ENCODE measurements around the gene GPA33. TPM values are rescaled to one million over a fixed set of nuclear protein-coding genes. Genes with fewer than 3 reads are reported as not detected.

The GPA33 gene, protein sequence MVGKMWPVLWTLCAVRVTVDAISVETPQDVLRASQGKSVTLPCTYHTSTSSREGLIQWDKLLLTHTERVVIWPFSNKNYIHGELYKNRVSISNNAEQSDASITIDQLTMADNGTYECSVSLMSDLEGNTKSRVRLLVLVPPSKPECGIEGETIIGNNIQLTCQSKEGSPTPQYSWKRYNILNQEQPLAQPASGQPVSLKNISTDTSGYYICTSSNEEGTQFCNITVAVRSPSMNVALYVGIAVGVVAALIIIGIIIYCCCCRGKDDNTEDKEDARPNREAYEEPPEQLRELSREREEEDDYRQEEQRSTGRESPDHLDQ
- 10 to 100 TPM in 1 of 5 donors, 1 to 10 TPM in 1, not detected in 3; 3.9 to 51.3 TPM for total RNA-seq
- under 1 TPM in 2 of 3 donors, not detected in 1; 0.03 to 0.46 TPM for polyA plus RNA-seq
- long read RNA-seq, donor 1, partial matches to known transcripts, result 0 of 3 reads
- long read RNA-seq, donor 1, other reads (novel, unspliced or antisense), result 0 of 3 reads
- long read RNA-seq, donor 2, transcript GPA33-201 (7 exons, 2,802 nt), result major isoform, 8 of 8 reads
- long read RNA-seq, donor 2, partial matches to known transcripts, result 0 of 8 reads
- long read RNA-seq, donor 2, other reads (novel, unspliced or antisense), result 0 of 8 reads
- long read RNA-seq, donor 3, result 0 reads
- long read RNA-seq, donor 4, partial matches to known transcripts, result 0 of 1 reads
- long read RNA-seq, donor 4, other reads (novel, unspliced or antisense), result 0 of 1 reads
- long read RNA-seq, donor 5, result 0 reads
- long read RNA-seq, donor 6, result 0 reads
- long read RNA-seq, donor 7, transcript GPA33-201 (7 exons, 2,802 nt), result major isoform, 12 of 19 reads
- long read RNA-seq, donor 7, partial matches to known transcripts, result 7 of 19 reads
- long read RNA-seq, donor 7, other reads (novel, unspliced or antisense), result 0 of 19 reads
- long read RNA-seq, donor 8, partial matches to known transcripts, result 0 of 1 reads
- long read RNA-seq, donor 8, other reads (novel, unspliced or antisense), result 0 of 1 reads
- long read RNA-seq, donor 9, result 0 reads
- long read RNA-seq, donor 10, transcript GPA33-201 (7 exons, 2,802 nt), result major isoform, 7 of 7 reads
- long read RNA-seq, donor 10, partial matches to known transcripts, result 0 of 7 reads
- long read RNA-seq, donor 10, other reads (novel, unspliced or antisense), result 0 of 7 reads

DNA sequence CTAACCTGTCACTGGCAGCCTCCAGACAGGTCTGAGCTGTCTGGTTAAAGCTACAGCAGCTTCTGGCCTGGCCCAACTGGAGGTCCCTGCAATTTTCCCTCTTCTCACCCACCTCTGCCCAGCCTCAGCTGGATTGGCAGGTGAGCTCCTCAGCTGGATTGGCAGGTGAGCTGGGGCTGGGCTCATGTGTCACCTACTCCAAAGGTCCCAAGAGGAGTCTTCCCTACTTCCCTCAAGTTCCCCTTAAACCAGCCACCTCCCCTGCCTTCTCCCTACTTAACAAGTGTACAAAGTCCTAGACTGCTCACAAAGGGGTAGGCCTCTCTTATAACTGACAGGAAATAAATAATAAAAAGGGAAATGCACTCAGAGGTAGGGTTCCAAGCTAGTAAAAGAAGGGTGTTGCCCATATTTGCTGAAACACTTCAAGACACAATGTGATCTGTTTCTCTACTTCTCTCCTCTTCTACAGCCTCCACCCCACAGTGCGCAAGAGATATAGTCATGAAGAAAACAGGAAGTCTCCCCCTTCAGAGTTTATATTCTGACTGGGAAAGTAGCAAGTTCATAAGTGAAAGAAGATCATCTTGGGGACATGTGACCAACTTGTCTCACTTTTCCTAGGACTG is at the start of gene GPA33:
Gene GPA33 (minus strand): TSS at position 64 of the 629 bp plus-strand sequence. CDS start 90 bp downstream, outside the sequence.
- WGBS, 5 donors, result 63 to 86% (median 73%) methylated on average over 1 of the region's 1 CpG
- DNase-seq, result peak in 1 of 2 donors; percentile 75

DNA sequence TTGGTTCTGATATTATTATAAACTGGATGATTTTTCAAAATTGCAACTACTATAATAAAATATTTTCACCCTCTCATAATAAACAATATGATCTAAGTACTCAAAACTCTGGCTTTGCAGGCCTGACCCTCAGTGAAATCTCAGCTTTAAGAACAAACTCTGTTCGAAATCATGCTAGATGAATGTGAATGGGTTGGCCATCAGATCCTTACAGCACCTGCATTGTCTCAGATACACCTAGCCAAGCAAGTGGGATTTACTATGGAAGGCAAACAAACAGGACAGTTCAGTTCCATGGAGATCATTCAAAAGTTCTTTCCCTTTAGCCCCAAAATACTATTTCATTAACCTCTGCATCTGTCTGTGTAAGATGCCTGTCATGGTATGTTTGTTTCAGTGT is 48.5 kb upstream of the GPA33 start:
- Histone ChIP-seq H3K36me3 (no peaks in the 10 kb centered on the region), H3K9me3 (peaks cover 0 to 7% (median 2%) of the 10 kb centered on the region in 4 donors), H3K27ac (no peak overlapping the region), H3K4me3 (no peak overlapping the region), H3K4me1 (no peaks in the 10 kb centered on the region), H3K27me3 (no peaks in the 10 kb centered on the region)
- intact Hi-C loops (cut with DNase I; ENCODE audit: low total_unique reads), result no loop called here
- WGBS, 5 donors, result 81 to 92% (median 85%) methylated on average over 1 of the region's 1 CpG
- DNase-seq, result no peak
- TF ChIP-seq POLR2AphosphoS5 (IDR thresholded peaks at IDR 0.05) (no peak), EP300 (IDR thresholded peaks at IDR 0.05) (no peak), POLR2A (IDR thresholded peaks at IDR 0.05) (no peak)
- TF ChIP-seq, protein P1, sequence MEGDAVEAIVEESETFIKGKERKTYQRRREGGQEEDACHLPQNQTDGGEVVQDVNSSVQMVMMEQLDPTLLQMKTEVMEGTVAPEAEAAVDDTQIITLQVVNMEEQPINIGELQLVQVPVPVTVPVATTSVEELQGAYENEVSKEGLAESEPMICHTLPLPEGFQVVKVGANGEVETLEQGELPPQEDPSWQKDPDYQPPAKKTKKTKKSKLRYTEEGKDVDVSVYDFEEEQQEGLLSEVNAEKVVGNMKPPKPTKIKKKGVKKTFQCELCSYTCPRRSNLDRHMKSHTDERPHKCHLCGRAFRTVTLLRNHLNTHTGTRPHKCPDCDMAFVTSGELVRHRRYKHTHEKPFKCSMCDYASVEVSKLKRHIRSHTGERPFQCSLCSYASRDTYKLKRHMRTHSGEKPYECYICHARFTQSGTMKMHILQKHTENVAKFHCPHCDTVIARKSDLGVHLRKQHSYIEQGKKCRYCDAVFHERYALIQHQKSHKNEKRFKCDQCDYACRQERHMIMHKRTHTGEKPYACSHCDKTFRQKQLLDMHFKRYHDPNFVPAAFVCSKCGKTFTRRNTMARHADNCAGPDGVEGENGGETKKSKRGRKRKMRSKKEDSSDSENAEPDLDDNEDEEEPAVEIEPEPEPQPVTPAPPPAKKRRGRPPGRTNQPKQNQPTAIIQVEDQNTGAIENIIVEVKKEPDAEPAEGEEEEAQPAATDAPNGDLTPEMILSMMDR (IDR thresholded peaks at IDR 0.05), result no peak

More for the DNA sequence above, at the start of gene GPA33:
- intact Hi-C loops (cut with DNase I; ENCODE audit: low total_unique reads), result no loop called here
- Histone ChIP-seq H3K27ac (peak within 1 kb of the TSS in 1 of 5 donors; percentile 21), H3K4me3 (no peak within 1 kb of the TSS), H3K4me1 (no peaks in the 10 kb centered on the region), H3K27me3 (no peaks in the 10 kb centered on the region), H3K9me3 (no peaks in the 10 kb centered on the region), H3K36me3 (no peaks in the 10 kb centered on the region)
- TF ChIP-seq, protein P1 (IDR thresholded peaks at IDR 0.05), result no peak
- TF ChIP-seq EP300 (IDR thresholded peaks at IDR 0.05) (no peak), POLR2A (IDR thresholded peaks at IDR 0.05) (no peak), POLR2AphosphoS5 (IDR thresholded peaks at IDR 0.05) (no peak)

DNA sequence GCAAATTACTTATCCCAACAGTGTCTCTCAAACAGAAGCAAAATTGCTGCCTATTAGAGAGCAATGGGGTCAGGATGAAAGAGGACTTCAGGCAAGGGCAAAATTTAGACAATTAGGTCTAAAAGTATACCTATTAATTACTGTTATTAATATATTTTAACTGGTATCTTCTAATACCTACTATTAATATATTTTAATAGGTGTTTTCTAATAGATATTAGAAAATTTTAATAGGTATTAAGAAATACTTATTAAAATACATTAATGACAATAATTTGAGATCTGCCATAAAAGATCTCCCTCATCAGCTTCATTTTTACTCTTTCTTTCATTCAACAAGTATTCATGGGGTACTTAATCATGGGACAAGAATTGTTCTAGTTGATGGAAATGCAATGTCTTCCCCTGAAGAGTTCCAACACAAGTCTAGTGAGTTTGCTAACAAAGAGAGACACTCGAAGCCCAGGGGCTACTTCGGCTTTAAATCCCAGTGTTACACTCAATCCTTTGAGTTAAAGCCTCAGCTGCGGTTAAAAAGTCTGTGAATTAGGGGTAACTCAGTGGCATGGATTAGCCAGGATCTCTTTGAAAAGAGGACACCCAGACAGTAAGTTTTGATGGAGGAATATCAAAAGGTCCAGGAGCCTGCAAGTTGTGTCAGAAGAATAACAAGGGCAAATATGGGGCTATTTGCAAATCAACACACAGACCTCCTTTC is 47.8 kb upstream of the GPA33 start:
- Histone ChIP-seq H3K36me3 (no peaks in the 10 kb centered on the region), H3K9me3 (peaks cover 0 to 7% (median 2%) of the 10 kb centered on the region in 4 donors), H3K4me3 (no peak overlapping the region), H3K27ac (no peak overlapping the region), H3K27me3 (no peaks in the 10 kb centered on the region), H3K4me1 (no peaks in the 10 kb centered on the region)
- 77 to 84% (median 79%) methylated on average over 3 of the region's 3 CpGs for WGBS, 5 donors
- DNase-seq, result no peak
- TF ChIP-seq, protein P1 (IDR thresholded peaks at IDR 0.05), result no peak
- TF ChIP-seq POLR2A (IDR thresholded peaks at IDR 0.05), result no peak
- TF ChIP-seq EP300 (IDR thresholded peaks at IDR 0.05), result no peak
- TF ChIP-seq POLR2AphosphoS5 (IDR thresholded peaks at IDR 0.05), result no peak
- intact Hi-C loops (cut with DNase I; ENCODE audit: low total_unique reads), result no loop called here
